ENCODE measurements around the gene PSME2.

- TF ChIP-seq POLR2AphosphoS5 (IDR thresholded peaks at IDR 0.05; ENCODE audit: low read depth, low read length) (no peak), SIN3A (IDR thresholded peaks at IDR 0.05; ENCODE audit: borderline replicate concordance, insufficient read depth, low read depth, low read length) (no peak), TCF7L2 (IDR thresholded peaks at IDR 0.05; ENCODE audit: low read depth, low read length) (no peak)
- TF ChIP-seq, protein P1, sequence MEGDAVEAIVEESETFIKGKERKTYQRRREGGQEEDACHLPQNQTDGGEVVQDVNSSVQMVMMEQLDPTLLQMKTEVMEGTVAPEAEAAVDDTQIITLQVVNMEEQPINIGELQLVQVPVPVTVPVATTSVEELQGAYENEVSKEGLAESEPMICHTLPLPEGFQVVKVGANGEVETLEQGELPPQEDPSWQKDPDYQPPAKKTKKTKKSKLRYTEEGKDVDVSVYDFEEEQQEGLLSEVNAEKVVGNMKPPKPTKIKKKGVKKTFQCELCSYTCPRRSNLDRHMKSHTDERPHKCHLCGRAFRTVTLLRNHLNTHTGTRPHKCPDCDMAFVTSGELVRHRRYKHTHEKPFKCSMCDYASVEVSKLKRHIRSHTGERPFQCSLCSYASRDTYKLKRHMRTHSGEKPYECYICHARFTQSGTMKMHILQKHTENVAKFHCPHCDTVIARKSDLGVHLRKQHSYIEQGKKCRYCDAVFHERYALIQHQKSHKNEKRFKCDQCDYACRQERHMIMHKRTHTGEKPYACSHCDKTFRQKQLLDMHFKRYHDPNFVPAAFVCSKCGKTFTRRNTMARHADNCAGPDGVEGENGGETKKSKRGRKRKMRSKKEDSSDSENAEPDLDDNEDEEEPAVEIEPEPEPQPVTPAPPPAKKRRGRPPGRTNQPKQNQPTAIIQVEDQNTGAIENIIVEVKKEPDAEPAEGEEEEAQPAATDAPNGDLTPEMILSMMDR (IDR thresholded peaks at IDR 0.05): no peak
- TF ChIP-seq, protein P2, sequence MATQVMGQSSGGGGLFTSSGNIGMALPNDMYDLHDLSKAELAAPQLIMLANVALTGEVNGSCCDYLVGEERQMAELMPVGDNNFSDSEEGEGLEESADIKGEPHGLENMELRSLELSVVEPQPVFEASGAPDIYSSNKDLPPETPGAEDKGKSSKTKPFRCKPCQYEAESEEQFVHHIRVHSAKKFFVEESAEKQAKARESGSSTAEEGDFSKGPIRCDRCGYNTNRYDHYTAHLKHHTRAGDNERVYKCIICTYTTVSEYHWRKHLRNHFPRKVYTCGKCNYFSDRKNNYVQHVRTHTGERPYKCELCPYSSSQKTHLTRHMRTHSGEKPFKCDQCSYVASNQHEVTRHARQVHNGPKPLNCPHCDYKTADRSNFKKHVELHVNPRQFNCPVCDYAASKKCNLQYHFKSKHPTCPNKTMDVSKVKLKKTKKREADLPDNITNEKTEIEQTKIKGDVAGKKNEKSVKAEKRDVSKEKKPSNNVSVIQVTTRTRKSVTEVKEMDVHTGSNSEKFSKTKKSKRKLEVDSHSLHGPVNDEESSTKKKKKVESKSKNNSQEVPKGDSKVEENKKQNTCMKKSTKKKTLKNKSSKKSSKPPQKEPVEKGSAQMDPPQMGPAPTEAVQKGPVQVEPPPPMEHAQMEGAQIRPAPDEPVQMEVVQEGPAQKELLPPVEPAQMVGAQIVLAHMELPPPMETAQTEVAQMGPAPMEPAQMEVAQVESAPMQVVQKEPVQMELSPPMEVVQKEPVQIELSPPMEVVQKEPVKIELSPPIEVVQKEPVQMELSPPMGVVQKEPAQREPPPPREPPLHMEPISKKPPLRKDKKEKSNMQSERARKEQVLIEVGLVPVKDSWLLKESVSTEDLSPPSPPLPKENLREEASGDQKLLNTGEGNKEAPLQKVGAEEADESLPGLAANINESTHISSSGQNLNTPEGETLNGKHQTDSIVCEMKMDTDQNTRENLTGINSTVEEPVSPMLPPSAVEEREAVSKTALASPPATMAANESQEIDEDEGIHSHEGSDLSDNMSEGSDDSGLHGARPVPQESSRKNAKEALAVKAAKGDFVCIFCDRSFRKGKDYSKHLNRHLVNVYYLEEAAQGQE (IDR thresholded peaks at IDR 0.05; ENCODE audit: insufficient read depth in 1 of 2, low read depth in 2 of 2, low read length in 1 of 2): no peak
Measured at GRCh38 chr14:24179294-24179960, 33.0 kb upstream of the PSME2 start.
